PC-9 (cell line): ENCODE data around the gene CHM.

Source experiments
- CTCF ChIP-seq: fragments of 200-600 bp; sonication (generic); conservative IDR thresholded peaks from 2 replicates; pipeline ENCODE4 v1.6.1; 2017; ENCODE audit warnings: mixed run types, antibody characterized with exemption, mild to moderate bottlenecking, moderate library complexity
- EZH2 ChIP-seq: fragments of 200-600 bp; sonication (generic); IDR thresholded peaks from 2 replicates; pipeline ENCODE4 v1.8.0; 2017; ENCODE audit warnings: antibody characterized with exemption, low read depth

DNA sequence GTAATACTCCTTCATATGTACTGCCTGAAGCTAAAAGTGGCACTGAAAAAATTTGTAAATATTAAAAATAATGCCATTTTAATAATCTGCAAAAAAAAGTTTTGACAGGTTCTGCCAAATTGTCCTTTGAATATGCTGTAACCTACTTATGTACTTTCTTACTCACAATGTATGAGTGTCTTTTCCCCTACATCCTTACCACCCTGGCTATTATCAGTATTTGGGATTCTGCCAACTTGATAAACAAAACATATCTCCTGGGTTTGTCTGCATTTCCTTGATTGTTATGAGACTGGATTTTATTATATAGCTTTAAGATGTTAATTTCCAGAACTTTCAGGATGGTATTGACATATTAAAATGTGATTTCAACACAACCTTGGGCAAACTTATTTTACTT is 187.9 kb downstream of the CHM start:
- TF ChIP-seq CTCF (no peak), EZH2 (no peak)
